ENCODE results near the gene ABL2. TPM values are rescaled to one million over a fixed set of nuclear protein-coding genes. Genes with fewer than 3 reads are reported as not detected.
"Not testable (repeated sequence)": the region's sequence is repeated elsewhere in the genome, so short reads cannot be mapped to it uniquely, and the experiment has no call there.

Gene ABL2
- polyA plus RNA-seq, 1 donor: 8.7 TPM

DNA sequence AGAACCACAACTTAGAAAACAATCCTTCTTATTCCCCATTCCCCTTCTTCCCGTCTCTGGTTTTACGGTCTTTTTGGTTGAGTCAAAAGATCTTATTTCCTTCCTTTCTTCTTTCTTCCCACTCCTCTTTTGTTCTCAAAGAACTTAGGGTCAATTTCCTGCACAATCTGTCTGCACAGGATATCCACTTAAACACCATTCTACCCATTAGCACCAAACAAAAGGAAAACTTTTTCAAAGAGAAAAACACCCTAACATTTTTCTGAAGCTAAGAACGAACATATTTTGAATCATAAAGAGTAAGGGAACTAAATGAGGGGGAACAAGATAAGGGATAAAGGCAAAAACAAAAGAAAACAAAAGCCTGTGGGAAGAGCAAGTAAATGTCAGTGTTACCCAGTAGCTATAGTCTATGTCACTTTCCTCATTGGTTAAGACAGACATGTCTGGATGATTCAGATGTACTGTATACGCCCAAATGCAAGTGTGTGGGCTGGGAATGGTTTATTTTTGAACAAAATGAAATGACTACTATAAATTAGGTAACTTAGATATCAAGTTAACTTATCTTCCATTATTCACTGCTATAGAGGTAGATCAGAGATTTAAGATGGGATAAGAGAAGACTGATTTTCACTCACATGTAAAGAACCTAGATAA is 87.8 kb downstream of the ABL2 start:
- WGBS (ENCODE audit: insufficient coverage, low lambda C conversion rate): 93% methylated on average over 4 of the region's 4 CpGs
- Histone ChIP-seq H3K4me1 (ENCODE audit: control insufficient read depth, insufficient read depth, low read length) (no peaks in the 10 kb centered on the region), H3K27ac (ENCODE audit: low read length) (no peak overlapping the region), H3K36me3 (ENCODE audit: control insufficient read depth, insufficient read depth, low read length) (no peaks in the 10 kb centered on the region), H3K27me3 (ENCODE audit: control insufficient read depth, insufficient read depth, low read length) (no peaks in the 10 kb centered on the region), H3K9me3 (ENCODE audit: control insufficient read depth, low read depth, low read length) (no peaks in the 10 kb centered on the region), H3K4me3 (ENCODE audit: low read length) (no peak overlapping the region)
- DNase-seq: no peak

DNA sequence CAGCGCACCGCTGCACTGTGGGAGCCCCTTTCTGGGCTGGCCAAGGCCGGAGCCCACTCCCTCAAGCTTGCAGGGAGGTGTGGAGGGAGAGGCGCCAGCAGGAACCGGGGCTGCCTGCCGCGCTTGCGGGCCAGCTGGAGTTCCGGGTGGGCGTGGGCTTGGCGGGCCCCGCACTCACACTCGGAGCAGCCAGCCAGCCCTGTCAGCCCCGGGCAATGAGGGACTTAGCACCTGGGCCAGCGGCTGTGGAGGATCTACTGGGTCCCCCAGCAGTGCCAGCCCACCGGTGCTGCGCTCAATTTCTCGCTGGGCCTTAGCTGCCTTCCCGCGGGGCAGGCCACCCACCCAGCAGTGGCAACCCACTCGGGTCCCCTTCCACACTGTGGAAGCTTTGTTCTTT is 90.7 kb downstream of the ABL2 start:
- not testable (repeated sequence) for H3K27me3 ChIP-seq (ENCODE audit: control insufficient read depth, insufficient read depth, low read length); H3K4me1 ChIP-seq (ENCODE audit: control insufficient read depth, insufficient read depth, low read length); DNase-seq; H3K36me3 ChIP-seq (ENCODE audit: control insufficient read depth, insufficient read depth, low read length); H3K27ac ChIP-seq (ENCODE audit: low read length); H3K4me3 ChIP-seq (ENCODE audit: low read length)
- H3K9me3 ChIP-seq (ENCODE audit: control insufficient read depth, low read depth, low read length): peaks cover 13% of the 10 kb centered on the region
- no CpG with 5 or more reads among the region's 21 CpGs for WGBS (ENCODE audit: insufficient coverage, low lambda C conversion rate)

DNA sequence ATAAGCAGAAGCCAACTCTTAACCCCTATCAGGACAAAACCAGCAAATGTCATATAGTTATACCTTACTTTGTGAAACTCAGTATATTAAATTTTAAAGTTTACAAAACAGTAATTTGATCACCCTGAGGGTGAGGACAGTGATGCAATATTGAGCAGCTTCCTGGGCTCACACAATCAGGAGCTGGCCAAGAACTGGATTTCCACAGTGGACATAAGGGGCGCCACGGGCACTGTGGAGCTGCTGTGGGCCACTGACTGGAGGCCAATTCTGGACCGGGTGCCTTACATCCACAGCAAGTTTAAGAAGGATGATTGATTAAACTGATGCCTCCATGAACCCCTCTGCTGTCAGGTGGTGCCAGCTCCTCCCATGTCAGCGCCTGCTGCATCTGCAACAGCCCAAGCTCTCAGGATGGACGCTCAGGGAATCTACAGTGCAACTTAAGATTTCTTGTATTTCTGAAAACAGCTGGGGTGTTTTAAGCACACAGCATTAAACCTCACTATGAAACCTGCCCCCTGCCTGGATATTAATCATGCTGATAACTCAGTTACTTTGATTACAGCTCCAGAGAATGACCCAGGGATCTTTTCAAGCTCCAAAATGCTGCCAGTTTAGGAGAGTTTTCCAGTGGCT is 91.7 kb downstream of the ABL2 start:
- H3K27me3 ChIP-seq (ENCODE audit: control insufficient read depth, insufficient read depth, low read length): no peaks in the 10 kb centered on the region
- DNase-seq: no peak
- no peaks in the 10 kb centered on the region for H3K36me3 ChIP-seq (ENCODE audit: control insufficient read depth, insufficient read depth, low read length)
- H3K4me1 ChIP-seq (ENCODE audit: control insufficient read depth, insufficient read depth, low read length): no peaks in the 10 kb centered on the region
- H3K9me3 ChIP-seq (ENCODE audit: control insufficient read depth, low read depth, low read length): peaks cover 13% of the 10 kb centered on the region
- no peak overlapping the region for H3K27ac ChIP-seq (ENCODE audit: low read length)
- no peak overlapping the region for H3K4me3 ChIP-seq (ENCODE audit: low read length)
- no CpG with 5 or more reads among the region's 5 CpGs for WGBS (ENCODE audit: insufficient coverage, low lambda C conversion rate)

DNA sequence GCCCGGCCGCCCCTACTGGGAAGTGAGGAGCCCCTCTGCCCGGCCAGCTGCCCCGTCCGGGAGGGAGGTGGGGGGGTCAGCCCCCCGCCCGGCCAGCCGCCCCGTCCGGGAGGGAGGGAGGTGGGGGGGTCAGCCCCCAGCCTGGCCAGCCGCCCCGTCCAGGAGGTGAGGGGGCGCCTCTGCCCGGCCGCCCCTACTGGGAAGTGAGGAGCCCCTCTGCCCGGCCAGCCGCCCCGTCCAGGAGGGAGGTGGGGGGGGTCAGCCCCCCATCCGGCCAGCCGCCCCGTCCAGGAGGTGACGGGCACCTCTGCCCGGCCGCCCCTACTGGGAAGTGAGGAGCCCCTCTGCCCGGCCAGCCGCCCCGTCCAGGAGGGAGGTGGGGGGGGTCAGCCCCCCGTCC is 93.8 kb downstream of the ABL2 start:
- not testable (repeated sequence) for H3K4me1 ChIP-seq (ENCODE audit: control insufficient read depth, insufficient read depth, low read length); H3K36me3 ChIP-seq (ENCODE audit: control insufficient read depth, insufficient read depth, low read length); H3K27ac ChIP-seq (ENCODE audit: low read length); H3K27me3 ChIP-seq (ENCODE audit: control insufficient read depth, insufficient read depth, low read length); DNase-seq; H3K4me3 ChIP-seq (ENCODE audit: low read length)
- WGBS (ENCODE audit: insufficient coverage, low lambda C conversion rate): no CpG with 5 or more reads among the region's 28 CpGs
- H3K9me3 ChIP-seq (ENCODE audit: control insufficient read depth, low read depth, low read length): peaks cover 13% of the 10 kb centered on the region

DNA sequence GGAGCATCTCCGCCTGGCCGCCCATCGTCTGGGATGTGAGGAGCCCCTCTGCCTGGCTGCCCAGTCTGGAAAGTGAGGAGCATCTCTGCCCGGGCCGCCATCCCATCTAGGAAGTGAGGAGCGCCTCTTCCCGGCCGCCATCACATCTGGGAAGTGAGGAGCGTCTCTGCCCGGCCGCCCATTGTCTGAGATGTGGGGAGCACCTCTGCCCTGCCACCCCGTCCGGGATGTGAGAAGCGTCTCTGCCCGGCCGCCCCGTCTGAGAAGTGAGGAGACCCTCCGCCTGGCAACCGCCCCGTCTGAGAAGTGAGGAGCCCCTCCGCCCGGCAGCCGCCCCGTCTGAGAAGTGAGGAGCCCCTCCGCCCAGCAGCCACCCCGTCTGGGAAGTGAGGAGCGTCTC is 94.3 kb downstream of the ABL2 start:
- H3K36me3 ChIP-seq (ENCODE audit: control insufficient read depth, insufficient read depth, low read length); H3K27ac ChIP-seq (ENCODE audit: low read length); H3K4me1 ChIP-seq (ENCODE audit: control insufficient read depth, insufficient read depth, low read length); H3K4me3 ChIP-seq (ENCODE audit: low read length); DNase-seq; H3K27me3 ChIP-seq (ENCODE audit: control insufficient read depth, insufficient read depth, low read length): not testable (repeated sequence)
- peaks cover 13% of the 10 kb centered on the region for H3K9me3 ChIP-seq (ENCODE audit: control insufficient read depth, low read depth, low read length)
- WGBS (ENCODE audit: insufficient coverage, low lambda C conversion rate): no CpG with 5 or more reads among the region's 27 CpGs

DNA sequence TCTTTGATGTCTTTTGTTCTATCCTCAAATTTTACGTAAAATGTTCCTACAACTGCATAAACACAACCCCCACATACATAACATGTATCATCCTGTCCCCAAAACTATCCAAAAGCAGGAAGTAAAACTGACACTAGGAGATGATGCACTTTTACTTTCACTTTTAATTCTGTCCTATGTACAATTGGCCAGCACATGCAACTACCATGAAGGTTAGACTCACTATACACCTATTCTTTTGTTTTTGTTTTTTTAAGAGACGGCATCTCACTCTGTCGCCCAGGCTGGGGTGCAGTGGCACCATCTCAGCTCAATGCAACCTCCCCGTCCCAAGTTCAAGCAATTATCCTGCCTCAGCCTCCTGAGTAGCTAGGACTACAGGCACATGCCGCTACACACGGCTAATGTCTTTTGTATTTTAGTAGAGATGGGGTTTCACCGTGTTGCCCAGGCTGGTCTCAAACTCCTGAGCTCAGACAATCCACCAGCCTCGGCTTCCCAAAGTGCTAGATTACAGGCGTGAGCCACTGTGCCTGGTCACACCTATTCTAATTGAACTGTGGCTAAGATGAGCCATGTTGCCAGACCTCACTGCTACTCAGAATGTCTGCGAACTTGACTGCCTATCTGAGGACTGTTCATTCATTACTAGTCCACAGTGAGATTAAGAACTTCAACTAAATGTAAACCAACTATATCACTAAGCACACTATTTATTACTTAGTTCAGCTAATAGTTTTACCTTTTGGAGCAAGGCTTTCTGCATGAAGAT is 99.6 kb downstream of the ABL2 start:
- WGBS (ENCODE audit: insufficient coverage, low lambda C conversion rate): no CpG with 5 or more reads among the region's 10 CpGs
- Histone ChIP-seq H3K36me3 (ENCODE audit: control insufficient read depth, insufficient read depth, low read length) (peaks cover 17% of the 10 kb centered on the region), H3K27ac (ENCODE audit: low read length) (no peak overlapping the region), H3K4me3 (ENCODE audit: low read length) (no peak overlapping the region), H3K9me3 (ENCODE audit: control insufficient read depth, low read depth, low read length) (peaks cover 5% of the 10 kb centered on the region), H3K27me3 (ENCODE audit: control insufficient read depth, insufficient read depth, low read length) (no peaks in the 10 kb centered on the region), H3K4me1 (ENCODE audit: control insufficient read depth, insufficient read depth, low read length) (no peaks in the 10 kb centered on the region)
- DNase-seq: peak in 1 of 2 donors; percentile 52

DNA sequence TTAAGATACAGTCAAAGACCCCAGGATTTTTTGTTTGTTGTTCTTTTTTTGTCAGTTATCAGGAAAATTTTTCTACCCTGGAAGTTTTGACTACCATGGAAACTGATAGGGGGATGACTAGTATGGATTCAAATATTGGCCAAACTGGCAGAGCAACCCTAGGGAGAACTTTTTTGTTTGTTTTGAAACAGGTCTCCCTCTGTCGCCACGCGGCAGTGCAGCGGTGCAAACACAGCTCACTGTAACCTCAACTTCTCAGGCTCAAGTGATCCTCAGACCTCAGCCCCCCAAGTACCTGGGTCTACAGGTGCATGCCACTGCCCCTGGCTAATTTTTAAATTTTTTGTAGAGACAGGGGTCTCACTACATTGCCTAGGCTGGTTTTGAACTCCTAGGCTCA is 101.0 kb downstream of the ABL2 start:
- no CpG with 5 or more reads among the region's 4 CpGs for WGBS (ENCODE audit: insufficient coverage, low lambda C conversion rate)
- no peak overlapping the region for H3K4me3 ChIP-seq (ENCODE audit: low read length)
- H3K27ac ChIP-seq (ENCODE audit: low read length): no peak overlapping the region
- no peaks in the 10 kb centered on the region for H3K4me1 ChIP-seq (ENCODE audit: control insufficient read depth, insufficient read depth, low read length)
- peaks cover 17% of the 10 kb centered on the region for H3K36me3 ChIP-seq (ENCODE audit: control insufficient read depth, insufficient read depth, low read length)
- DNase-seq: no peak
- no peaks in the 10 kb centered on the region for H3K27me3 ChIP-seq (ENCODE audit: control insufficient read depth, insufficient read depth, low read length)
- H3K9me3 ChIP-seq (ENCODE audit: control insufficient read depth, low read depth, low read length): no peaks in the 10 kb centered on the region

DNA sequence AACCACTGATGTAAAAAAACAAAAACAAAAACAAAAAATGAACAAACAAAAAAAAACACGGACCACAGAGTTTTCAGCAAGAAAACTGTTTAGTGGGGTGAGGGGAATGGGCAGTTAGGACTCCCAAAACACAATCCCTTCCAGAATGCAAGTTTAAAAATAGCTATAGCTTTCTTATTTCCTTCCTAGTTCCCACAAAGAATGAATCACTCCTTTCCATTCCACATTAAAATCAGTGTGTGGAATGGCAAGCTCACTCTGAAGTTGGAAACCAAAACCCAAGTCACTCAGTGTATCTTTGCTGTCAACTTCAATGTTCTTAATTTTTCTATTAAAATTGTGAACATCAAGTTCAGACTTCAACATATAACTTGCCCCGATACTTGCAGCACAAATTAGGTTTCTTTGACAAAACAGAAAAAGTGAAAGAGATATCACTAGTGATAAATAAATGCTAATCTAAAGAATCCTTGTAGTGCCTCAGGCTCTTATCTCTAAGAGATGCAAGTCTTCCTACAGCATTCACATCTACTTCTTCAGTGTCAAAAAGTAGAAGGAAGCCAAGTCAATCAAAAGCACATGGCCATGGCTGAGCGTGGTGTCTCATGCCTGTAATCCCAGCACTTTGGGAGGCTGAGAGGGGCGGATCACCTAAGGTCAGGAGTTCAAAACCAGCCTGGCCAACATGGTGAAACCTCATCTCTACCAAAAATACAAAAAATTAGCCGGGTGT is 102.1 kb downstream of the ABL2 start:
- no peak overlapping the region for H3K4me3 ChIP-seq (ENCODE audit: low read length)

DNA sequence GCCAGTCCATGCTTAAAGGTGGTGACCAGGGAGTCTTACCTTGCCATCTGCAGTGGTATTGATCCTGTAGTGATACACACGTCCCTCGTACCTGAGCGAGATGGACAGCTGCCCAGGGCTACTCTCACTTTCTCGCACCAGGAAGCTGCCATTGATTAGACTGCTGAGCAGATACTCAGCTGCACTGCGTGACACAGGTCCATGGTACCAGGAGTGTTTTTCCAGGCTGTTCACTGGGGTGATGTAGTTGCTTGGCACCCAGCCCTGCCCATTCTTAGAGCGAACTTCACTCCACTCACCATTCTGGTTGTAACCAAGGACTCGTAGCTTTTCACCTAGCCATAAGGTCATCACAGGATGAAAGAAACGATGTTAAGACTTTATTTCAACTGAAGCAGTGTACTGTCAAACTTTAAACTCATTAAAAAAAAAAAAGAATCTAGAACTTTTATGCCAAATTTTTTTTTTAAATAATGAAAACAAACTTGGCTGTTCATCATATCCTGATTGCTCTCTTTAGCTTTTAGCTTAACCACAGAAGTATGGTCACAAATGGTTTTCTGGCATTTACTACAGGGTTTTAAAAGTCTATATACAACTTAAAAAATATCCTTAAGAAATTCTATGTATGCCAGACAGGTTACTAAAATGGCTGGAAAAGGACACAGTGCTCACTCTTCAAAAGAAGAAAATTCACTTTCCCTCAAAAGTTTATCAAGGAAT is 103.0 kb downstream of the ABL2 start:
- H3K4me1 ChIP-seq (ENCODE audit: control insufficient read depth, insufficient read depth, low read length): no peaks in the 10 kb centered on the region
- no peak overlapping the region for H3K4me3 ChIP-seq (ENCODE audit: low read length)
- H3K27me3 ChIP-seq (ENCODE audit: control insufficient read depth, insufficient read depth, low read length): no peaks in the 10 kb centered on the region
- H3K36me3 ChIP-seq (ENCODE audit: control insufficient read depth, insufficient read depth, low read length): peaks cover 23% of the 10 kb centered on the region
- H3K9me3 ChIP-seq (ENCODE audit: control insufficient read depth, low read depth, low read length): no peaks in the 10 kb centered on the region
- no peak overlapping the region for H3K27ac ChIP-seq (ENCODE audit: low read length)
- no peak for DNase-seq
- WGBS (ENCODE audit: insufficient coverage, low lambda C conversion rate): no CpG with 5 or more reads among the region's 8 CpGs

More for the DNA sequence above, 102.1 kb downstream of the ABL2 start:
- 89% methylated on average over 1 of the region's 5 CpGs for WGBS (ENCODE audit: insufficient coverage, low lambda C conversion rate)
- Histone ChIP-seq H3K27me3 (ENCODE audit: control insufficient read depth, insufficient read depth, low read length) (no peaks in the 10 kb centered on the region), H3K4me1 (ENCODE audit: control insufficient read depth, insufficient read depth, low read length) (no peaks in the 10 kb centered on the region), H3K36me3 (ENCODE audit: control insufficient read depth, insufficient read depth, low read length) (peaks cover 22% of the 10 kb centered on the region), H3K9me3 (ENCODE audit: control insufficient read depth, low read depth, low read length) (no peaks in the 10 kb centered on the region), H3K27ac (ENCODE audit: low read length) (no peak overlapping the region)
- DNase-seq: no peak

DNA sequence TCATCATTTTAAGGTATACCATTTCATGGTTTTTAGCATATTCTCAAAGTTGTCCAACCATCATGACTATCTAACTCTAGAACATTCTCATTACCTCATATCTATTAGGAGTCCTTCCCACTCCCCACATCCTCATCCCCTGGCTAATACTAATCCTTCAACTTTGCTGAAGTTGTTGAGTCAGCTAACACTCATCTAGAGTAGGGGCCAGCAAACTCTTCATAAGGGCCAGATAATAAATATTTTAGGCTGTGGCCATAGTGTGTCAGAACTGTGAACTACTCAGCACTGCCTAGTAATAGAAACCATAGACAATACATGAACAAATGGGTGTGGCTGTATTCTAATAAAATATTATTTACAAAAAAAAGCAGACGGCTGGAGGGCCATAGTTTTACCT is 104.6 kb downstream of the ABL2 start:
- no peak overlapping the region for H3K27ac ChIP-seq (ENCODE audit: low read length)
- no CpG with 5 or more reads among the region's 1 CpG for WGBS (ENCODE audit: insufficient coverage, low lambda C conversion rate)
- no peak overlapping the region for H3K4me3 ChIP-seq (ENCODE audit: low read length)

More for the DNA sequence above, 104.6 kb downstream of the ABL2 start:
- Histone ChIP-seq H3K4me1 (ENCODE audit: control insufficient read depth, insufficient read depth, low read length) (no peaks in the 10 kb centered on the region), H3K27me3 (ENCODE audit: control insufficient read depth, insufficient read depth, low read length) (no peaks in the 10 kb centered on the region), H3K36me3 (ENCODE audit: control insufficient read depth, insufficient read depth, low read length) (peaks cover 25% of the 10 kb centered on the region), H3K9me3 (ENCODE audit: control insufficient read depth, low read depth, low read length) (no peaks in the 10 kb centered on the region)
- no peak for DNase-seq
